ENCODE data around the gene TBCD.

GRCh38 chr17:82918508-82918907 is 166.6 kb downstream of the TBCD start:
- TF ChIP-seq CTCF (IDR thresholded peaks at IDR 0.05) (no peak), RAD21 (conservative IDR thresholded peaks at IDR 0.05 in 1 of 2, IDR thresholded peaks at IDR 0.05 in 1 of 2) (no peak), PBX3 (IDR thresholded peaks at IDR 0.05) (no peak), CEBPB (IDR thresholded peaks at IDR 0.05) (no peak), FOXS1 (CRISPR knock-in tag; IDR thresholded peaks at IDR 0.05) (no peak), SREBF2 (IDR thresholded peaks at IDR 0.05) (no peak), EP300 (IDR thresholded peaks at IDR 0.05) (no peak), NPAS2 (CRISPR knock-in tag; IDR thresholded peaks at IDR 0.05; ENCODE audit: borderline replicate concordance) (no peak), BHLHE40 (IDR thresholded peaks at IDR 0.05; ENCODE audit: low read depth, low read length) (no peak), HOXA7 (CRISPR knock-in tag; IDR thresholded peaks at IDR 0.05) (no peak), MAFK (IDR thresholded peaks at IDR 0.05; ENCODE audit: partially characterized antibody) (no peak), RCOR1 (IDR thresholded peaks at IDR 0.05; ENCODE audit: low read depth, low read length) (no peak), POLR2A (IDR thresholded peaks at IDR 0.05; ENCODE audit: low read length) (no peak)
